Activated naive CD4-positive, alpha-beta T cell treated with anti-CD3 and anti-CD28 coated beads, Interleukin-2, amount 50 U/mL, for 72 hours (primary cell): ENCODE measurements around the gene SLC16A2. TPM values are rescaled to one million over a fixed set of nuclear protein-coding genes. Genes with fewer than 3 reads are reported as not detected.

Experiments used
- ATAC-seq, 2 donors: fragments of 150-1000 bp; cut with Tn5 transposase; 2 replicates each; pipeline ENCODE4 v1.10.0; 2021; ENCODE audit warnings: mild to moderate bottlenecking in 2 of 2, moderate library complexity in 2 of 2
- DNase-seq, 2 donors: peaks; one replicate each; pipeline ENCODE4 v3.0.0; 2021 to 2022; ENCODE audit warnings: low spot score in 2 of 2
- H3K27ac Mint-ChIP-seq, 2 donors: one replicate each; pipeline ENCODE4 v1.8.0; 2022; ENCODE audit warnings: mild to moderate bottlenecking in 2 of 2, mixed read lengths in 2 of 2
- H3K36me3 Mint-ChIP-seq, 2 donors: one replicate each; pipeline ENCODE4 v1.8.0; 2022; ENCODE audit warnings: mixed read lengths in 2 of 2
- H3K9me3 Mint-ChIP-seq, 2 donors: one replicate each; pipeline ENCODE4 v1.8.0; 2022; ENCODE audit warnings: mixed read lengths in 2 of 2
- total RNA-seq, 2 donors: library from RNA; stranded (reverse); gene quantifications; one replicate each; pipeline ENCODE4 v1.2.3, GENCODE V29; 2022

Gene SLC16A2
- total RNA-seq, 2 donors from 2014 or later, result 0.60 to 2.2 TPM

DNA sequence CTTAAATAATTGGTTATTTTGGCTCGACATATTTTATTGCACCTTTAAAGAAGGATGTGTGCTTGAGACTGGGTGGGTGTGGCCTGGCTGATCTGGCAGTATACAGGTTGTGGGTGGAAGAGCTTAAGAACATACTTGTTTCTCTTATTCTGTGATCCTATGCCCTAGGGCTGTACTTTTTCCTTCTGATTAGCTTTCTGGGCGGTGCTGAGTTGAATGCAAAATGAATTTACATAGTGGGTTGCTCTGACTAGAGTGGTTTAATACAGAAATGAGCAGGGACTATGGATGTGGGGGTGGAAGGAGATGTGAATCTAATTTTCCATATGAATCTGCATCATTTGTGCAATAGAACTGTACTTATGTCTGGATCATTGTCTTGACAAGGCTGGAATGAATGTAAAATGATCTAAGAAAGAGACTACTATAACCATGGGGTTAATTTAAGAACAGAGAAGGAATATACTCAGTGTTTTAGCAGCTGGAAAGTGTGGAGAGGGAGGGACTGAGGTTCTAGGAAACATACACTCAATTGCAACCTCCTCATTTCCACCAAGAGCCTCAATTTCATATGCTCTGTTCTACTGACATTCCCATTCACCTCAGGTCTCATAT is 119.4 kb downstream of the SLC16A2 start:
- DNase-seq (no peak), ATAC-seq (peak; percentile 36 to 81)
- peak overlapping the region in 1 of 2 donors; percentile 43 for H3K27ac Mint-ChIP-seq

GRCh38 chrX:74545880-74546523 is 124.7 kb downstream of the SLC16A2 start:
- H3K27ac Mint-ChIP-seq, result no peak overlapping the region
- no peaks in the 10 kb centered on the region for H3K9me3 Mint-ChIP-seq
- no peak for ATAC-seq
- DNase-seq, result no peak
- H3K36me3 Mint-ChIP-seq, result no peaks in the 10 kb centered on the region

More for the DNA sequence above, 119.4 kb downstream of the SLC16A2 start:
- Mint-ChIP-seq H3K9me3 (no peaks in the 10 kb centered on the region), H3K36me3 (peaks cover 0 to 8% of the 10 kb centered on the region in 2 donors)

- no peak overlapping the region for H3K27ac Mint-ChIP-seq
- H3K36me3 Mint-ChIP-seq, result no peaks in the 10 kb centered on the region
- ATAC-seq (no peak), DNase-seq (no peak)
- H3K9me3 Mint-ChIP-seq, result no peaks in the 10 kb centered on the region
These were observed 125.7 kb downstream of the SLC16A2 start for GRCh38 chrX:74546984-74547383.

DNA sequence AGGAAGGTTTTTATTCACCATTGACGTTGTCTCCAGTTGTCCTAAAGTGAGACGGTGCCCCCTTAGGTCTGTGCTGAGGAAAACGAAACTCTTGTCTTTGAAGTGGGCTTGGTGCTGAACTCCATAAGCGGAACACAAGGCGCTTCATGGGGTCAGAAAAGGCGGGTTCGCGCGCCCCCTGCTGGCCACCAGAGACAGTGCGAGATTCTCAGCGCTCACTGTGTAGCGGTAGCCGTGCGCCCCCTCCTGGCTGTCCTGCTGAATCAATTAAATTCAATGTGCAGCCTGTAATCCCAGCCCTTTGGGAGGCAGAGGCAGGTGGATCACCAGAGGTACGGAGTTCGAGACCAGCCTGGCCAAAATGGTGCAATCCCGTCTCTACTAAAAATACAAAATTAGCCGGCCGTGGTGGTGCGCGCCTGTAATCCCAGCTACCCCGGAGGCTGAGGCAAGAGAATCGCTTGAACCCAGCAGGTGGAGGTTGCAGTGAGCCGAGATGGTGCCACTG is 129.1 kb downstream of the SLC16A2 start:
- peak; percentile 80 to 84 for DNase-seq
- no peaks in the 10 kb centered on the region for H3K9me3 Mint-ChIP-seq
- H3K27ac Mint-ChIP-seq, result no peak overlapping the region
- H3K36me3 Mint-ChIP-seq, result no peaks in the 10 kb centered on the region
- ATAC-seq, result peak; percentile 92 to 95

GRCh38 chrX:74551934-74552333 is 130.6 kb downstream of the SLC16A2 start:
- H3K27ac Mint-ChIP-seq, result no peak overlapping the region
- no peaks in the 10 kb centered on the region for H3K9me3 Mint-ChIP-seq
- no peak for ATAC-seq
- DNase-seq, result no peak
- no peaks in the 10 kb centered on the region for H3K36me3 Mint-ChIP-seq

GRCh38 chrX:74557378-74557777 is 136.1 kb downstream of the SLC16A2 start:
- H3K36me3 Mint-ChIP-seq, result no peaks in the 10 kb centered on the region
- H3K9me3 Mint-ChIP-seq, result no peaks in the 10 kb centered on the region
- H3K27ac Mint-ChIP-seq, result no peak overlapping the region
- ATAC-seq (peak in 1 of 2 donors; percentile 73), DNase-seq (no peak)

DNA sequence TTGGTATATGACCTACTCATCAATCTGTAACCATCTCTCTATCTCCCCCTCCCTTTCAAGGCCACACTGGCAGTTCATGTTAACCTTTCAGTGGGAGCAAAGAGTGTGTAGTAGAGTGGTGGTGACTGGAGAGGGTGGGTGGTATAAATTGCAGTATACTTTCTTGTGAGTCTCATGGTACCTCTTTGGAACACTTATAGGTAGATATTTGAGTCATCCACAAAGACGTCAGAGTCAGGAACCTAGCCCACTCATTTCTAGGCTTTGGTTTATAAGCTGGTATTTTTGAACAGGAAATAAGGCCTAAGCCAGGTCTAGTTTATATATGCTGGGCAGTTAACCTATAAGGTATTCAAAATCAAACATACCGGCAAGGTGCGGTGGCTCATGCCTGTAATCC is 156.8 kb downstream of the SLC16A2 start:
- peak overlapping the region; percentile 44 to 84 for H3K27ac Mint-ChIP-seq
- DNase-seq, result peak in 1 of 2 donors; percentile 7
- peak; percentile 95 for ATAC-seq
- H3K9me3 Mint-ChIP-seq, result no peaks in the 10 kb centered on the region
- no peaks in the 10 kb centered on the region for H3K36me3 Mint-ChIP-seq

DNA sequence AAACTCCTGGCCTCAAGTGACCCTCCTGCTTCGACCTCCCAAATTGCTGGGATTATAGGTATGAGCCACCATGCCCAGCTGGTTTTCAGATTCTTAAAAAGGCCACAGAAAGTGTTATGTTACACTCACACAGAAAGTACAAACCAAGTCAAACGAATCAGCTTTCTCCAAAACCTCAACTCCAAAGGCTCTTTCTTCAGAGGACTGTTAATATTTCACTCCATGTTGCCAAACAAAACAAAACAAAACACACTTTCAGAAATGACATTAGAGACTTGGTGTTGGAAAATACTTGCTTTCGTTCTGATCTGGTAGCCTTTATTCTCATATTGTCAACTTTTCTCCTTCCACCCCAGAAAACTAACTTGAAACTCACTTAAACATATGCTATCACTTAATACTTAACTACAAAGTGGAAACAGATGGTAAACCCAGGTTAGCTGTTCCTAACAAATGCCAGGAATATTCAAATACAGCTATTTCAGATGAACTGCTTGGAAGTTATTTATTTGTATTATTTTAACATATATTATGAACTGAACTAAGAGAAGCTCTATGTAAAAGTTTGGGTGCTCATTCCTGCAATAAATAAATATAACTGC is 158.4 kb downstream of the SLC16A2 start:
- peak; percentile 11 to 67 for ATAC-seq

More for the DNA sequence above, 158.4 kb downstream of the SLC16A2 start:
- Mint-ChIP-seq H3K36me3 (no peaks in the 10 kb centered on the region), H3K27ac (peak overlapping the region in 1 of 2 donors; percentile 20), H3K9me3 (no peaks in the 10 kb centered on the region)
- DNase-seq, result peak in 1 of 2 donors; percentile 1

Other genes with a start within 250 kb of the SLC16A2 start
- not detected for gene ZCCHC13, start 117.3 kb upstream of the SLC16A2 start, total RNA-seq
- gene RLIM, start 193.1 kb downstream of the SLC16A2 start, total RNA-seq, result 10 to 100 TPM; 36.3 to 58.6 TPM